CD4-positive, alpha-beta T cell treated with Interleukin-10 for 1 hour (primary cell): Measurements from ENCODE around the gene FUBP3.
"Not testable (repeated sequence)": the region's sequence is repeated elsewhere in the genome, so short reads cannot be mapped to it uniquely, and the experiment has no call there.

Experiments used
- DNase-seq: peaks from one replicate; pipeline ENCODE4 v3.0.0-alpha.2; 2020

The FUBP3 gene

GRCh38 chr9:130557077-130557468 lies 22.3 kb upstream of the FUBP3 start:
- DNase-seq: no peak

GRCh38 chr9:130561056-130561455 lies 18.3 kb upstream of the FUBP3 start:
- no peak for DNase-seq

GRCh38 chr9:130562525-130562924 lies 16.9 kb upstream of the FUBP3 start:
- DNase-seq: not testable (repeated sequence)

GRCh38 chr9:130563797-130564196 lies 15.6 kb upstream of the FUBP3 start:
- DNase-seq: no peak

GRCh38 chr9:130565792-130566191 lies 13.6 kb upstream of the FUBP3 start:
- DNase-seq: no peak

- DNase-seq: no peak
These were observed 9.2 kb upstream of the FUBP3 start for GRCh38 chr9:130570208-130570607.

- no peak for DNase-seq
These were observed 3.9 kb upstream of the FUBP3 start for GRCh38 chr9:130575514-130575913.

- no peak for DNase-seq
These were observed 3.2 kb upstream of the FUBP3 start for GRCh38 chr9:130576176-130576575.

GRCh38 chr9:130579738-130580463 lies 524 bp downstream of the FUBP3 start:
- DNase-seq: no peak

- no peak for DNase-seq
These were observed 2.4 kb downstream of the FUBP3 start for GRCh38 chr9:130581766-130582165.

- no peak for DNase-seq
These were observed 3.9 kb downstream of the FUBP3 start for GRCh38 chr9:130583271-130583670.

GRCh38 chr9:130587921-130588320 lies 8.5 kb downstream of the FUBP3 start:
- DNase-seq: no peak

- no peak for DNase-seq
These were observed 9.0 kb downstream of the FUBP3 start for GRCh38 chr9:130588416-130588815.

GRCh38 chr9:130589754-130590153 lies 10.4 kb downstream of the FUBP3 start:
- no peak for DNase-seq

- no peak for DNase-seq
These were observed 10.9 kb downstream of the FUBP3 start for GRCh38 chr9:130590305-130590704.

- DNase-seq: no peak
These were observed 13.6 kb downstream of the FUBP3 start for GRCh38 chr9:130593020-130593419.

GRCh38 chr9:130597228-130597627 lies 17.9 kb downstream of the FUBP3 start:
- DNase-seq: no peak

GRCh38 chr9:130598188-130598587 lies 18.8 kb downstream of the FUBP3 start:
- no peak for DNase-seq

- DNase-seq: no peak
These were observed 20.2 kb downstream of the FUBP3 start for GRCh38 chr9:130599625-130600024.

- DNase-seq: no peak
These were observed 21.7 kb downstream of the FUBP3 start for GRCh38 chr9:130601100-130601499.

- DNase-seq: no peak
These were observed 24.9 kb downstream of the FUBP3 start for GRCh38 chr9:130604295-130604694.

GRCh38 chr9:130606887-130607600 lies 27.7 kb downstream of the FUBP3 start:
- DNase-seq: no peak

- DNase-seq: no peak
These were observed 28.5 kb downstream of the FUBP3 start for GRCh38 chr9:130607640-130608420.
